ENCODE results near the gene SPOCK1.

Gene SPOCK1

DNA sequence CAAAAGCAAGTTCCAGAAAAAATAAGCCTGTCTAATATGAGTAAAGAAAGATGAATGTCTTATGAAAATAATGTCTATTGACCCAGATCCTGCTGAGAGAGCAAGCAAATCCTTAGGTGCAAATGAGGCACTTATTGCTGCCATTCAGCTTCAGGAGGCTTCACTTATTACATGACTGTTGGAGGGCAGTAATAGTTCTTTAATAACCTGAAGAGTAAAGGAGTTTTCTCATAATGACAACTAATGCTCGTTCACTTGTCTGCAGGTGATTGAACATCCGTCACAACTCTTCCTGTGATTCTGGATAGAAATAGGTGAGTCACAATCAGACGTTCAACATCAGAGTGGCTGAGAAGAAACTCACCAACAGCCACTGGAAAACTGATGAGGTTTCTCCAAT lies 58.3 kb downstream of the SPOCK1 start:
- no peak for DNase-seq

DNA sequence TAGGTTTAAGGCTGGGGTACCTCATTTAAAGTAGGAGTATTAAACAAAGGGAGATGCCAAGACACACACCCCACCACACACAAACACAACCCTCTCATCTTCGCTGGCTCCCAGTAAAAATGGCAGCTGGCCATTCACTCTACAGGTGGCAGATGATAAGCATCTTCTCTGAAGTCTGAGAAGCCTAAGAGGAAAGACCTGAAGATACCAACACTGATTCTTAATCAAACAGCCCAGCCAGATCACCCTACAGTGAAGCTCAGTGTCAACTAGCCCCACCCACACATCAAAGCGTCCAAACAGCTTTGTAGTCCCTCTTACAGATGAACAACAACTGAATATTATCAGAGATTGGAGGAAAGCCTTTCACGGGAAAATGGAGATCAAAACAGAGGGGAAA lies 59.5 kb downstream of the SPOCK1 start:
- DNase-seq: no peak

DNA sequence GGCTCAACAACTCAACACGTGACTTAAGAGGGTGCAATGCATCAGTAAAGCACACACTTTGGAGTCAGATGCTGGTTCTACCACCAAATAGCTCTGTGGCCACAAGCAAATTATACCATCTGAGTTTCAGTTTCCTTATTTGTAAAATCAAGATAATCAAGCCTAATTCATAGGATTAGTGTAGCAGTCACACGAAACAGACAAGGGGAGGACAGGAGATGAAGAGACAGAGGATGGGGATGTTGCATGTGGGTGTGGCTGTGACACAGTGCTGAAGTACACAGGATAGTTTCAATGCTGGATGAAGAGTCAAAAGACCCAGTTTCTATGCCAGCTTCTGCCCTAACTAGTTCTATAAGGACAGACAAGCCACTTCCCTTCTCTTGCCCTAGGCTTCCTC lies 60.2 kb downstream of the SPOCK1 start:
- no peak for DNase-seq

DNA sequence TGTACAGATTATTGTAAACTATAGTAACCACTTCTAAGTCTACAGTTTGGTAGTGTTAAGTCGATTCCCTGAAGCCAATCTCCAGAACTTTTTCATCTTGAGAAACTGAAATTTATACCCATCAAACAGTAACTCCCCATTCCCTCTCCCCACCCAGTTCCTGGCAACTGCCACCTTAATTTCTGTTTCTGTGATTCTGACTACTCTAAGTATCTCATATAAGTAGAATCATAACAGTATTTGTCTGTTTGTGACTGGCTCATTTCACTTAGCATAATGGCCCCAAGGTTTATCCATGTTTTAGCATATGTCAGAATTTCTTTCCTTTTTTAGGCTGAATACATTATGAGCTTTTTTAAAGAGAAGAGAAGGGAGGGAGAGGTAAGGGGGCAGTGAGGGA lies 61.4 kb downstream of the SPOCK1 start:
- DNase-seq: no peak

DNA sequence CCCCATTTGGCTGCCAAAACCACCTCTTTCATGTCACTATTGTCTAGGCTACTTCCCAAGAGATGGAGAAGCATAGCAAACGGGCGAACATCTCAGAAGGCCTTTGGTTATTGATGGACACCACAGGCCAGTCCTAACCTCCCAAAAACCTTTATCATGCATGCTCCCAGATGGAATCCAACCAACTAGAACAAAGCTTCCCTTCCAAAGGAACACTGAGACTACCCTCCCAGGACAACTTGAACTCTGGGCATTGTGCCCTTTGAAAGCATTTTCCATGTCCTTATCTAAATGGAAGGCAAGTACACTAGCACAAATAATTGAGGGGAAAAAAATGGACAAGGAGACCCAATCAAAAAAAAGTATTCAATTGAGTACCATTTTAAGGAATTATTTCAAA lies 65.6 kb downstream of the SPOCK1 start:
- DNase-seq: no peak

DNA sequence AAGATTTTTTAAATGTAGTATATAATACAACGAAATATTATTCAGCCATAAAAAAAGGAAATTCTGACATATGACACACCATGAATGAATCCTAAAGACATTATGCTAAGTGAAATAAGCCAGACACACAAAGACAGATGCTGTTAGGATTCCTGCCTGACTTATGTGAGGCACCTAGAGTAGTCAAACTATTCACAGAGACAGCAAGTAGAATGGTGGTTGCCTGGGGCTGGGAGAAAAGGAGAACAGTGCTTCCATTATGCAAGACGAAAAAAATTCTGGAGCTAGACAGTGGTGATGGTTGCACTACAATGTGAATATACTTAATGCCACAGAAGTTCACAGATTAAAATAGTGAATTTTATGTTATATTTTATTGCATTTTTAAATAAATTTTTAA lies 66.8 kb downstream of the SPOCK1 start:
- DNase-seq: no peak

DNA sequence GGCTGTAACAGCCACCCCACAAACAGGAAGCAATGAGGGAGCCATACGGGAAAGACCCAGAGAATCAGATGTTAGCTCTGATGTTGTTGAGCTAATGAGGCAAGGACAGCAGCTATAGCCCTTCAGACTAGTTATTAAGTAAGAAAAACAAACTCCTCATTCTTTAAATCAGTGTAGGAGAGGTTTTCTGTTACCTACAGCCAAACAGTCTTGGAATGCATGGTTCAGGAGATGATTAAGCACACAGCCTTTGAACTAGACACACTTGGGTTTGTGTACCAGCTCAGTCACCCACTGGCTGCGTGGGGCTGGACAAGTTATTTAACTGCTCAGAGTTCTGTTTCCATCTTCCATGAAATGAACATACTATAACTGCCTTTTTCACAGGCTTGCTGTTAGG lies 68.1 kb downstream of the SPOCK1 start:
- DNase-seq: no peak

DNA sequence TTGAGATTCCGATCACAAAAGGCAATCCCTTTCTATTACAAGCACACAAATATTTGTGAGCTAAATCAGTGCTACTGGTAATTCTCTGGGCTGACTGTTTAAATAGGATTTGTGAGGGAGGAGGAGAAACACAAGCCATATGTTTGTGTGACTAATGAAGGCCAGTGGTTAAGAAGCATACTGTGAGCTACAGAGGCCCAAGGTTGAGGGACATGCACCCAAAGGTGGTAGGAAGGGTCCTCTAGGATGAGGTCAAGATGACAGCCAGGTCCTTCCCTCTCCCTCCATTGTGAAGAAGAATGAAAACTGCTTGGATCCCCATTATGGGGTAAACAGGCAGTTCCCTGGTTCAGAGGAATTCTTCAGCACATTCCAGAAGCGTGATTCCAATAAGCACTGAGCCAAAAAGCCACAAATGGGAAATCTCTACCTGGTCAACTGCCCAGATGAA lies 83.9 kb downstream of the SPOCK1 start:
- no peak for DNase-seq

DNA sequence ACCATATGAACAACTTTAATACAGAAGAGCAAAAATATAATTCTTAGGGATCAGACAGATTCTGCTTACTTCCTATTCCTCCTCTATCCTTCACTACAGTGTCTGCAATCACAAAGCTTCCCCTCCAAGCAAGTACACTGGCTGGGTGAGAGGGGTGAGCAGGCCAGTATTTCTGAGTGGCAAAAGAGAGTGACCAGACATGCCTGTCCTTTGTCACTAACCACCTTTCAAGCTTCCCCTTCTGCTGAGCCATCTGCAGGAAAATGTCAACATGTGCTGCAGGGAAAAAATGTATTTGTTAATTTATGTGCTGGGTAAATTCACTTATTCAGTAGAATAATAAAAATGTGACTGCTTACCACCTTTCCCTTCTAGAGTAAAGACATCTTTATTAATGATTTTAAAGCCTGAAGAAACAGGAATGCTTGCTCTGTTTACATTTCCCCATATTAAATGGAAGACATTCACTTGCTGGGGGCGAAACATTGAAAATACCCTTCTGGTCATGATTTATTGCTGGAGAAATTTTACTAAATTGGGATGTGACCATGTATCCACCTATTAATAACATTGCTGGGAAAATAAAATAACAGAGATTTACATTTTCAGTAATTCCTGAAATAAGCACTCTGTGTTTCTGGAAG lies 84.9 kb downstream of the SPOCK1 start:
- DNase-seq: no peak

DNA sequence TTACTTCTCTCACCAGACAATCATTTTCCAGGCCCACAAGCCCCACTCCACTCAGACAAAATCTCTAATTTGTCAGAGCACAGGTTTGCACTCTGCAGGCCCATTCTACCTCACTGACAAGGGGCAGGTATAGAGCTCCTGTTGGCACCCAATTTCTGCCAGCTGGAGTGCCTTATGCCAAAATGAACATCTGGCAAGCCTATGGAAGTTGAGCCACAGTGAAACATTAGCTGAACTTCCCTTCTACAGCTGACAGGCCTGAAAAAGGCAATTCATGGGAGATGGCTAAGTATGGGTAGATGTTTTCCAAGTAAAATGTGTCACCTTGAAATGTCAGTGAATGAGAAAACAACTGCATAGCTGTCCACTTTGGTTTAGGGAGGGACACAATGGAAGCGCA lies 87.0 kb downstream of the SPOCK1 start:
- no peak for DNase-seq

DNA sequence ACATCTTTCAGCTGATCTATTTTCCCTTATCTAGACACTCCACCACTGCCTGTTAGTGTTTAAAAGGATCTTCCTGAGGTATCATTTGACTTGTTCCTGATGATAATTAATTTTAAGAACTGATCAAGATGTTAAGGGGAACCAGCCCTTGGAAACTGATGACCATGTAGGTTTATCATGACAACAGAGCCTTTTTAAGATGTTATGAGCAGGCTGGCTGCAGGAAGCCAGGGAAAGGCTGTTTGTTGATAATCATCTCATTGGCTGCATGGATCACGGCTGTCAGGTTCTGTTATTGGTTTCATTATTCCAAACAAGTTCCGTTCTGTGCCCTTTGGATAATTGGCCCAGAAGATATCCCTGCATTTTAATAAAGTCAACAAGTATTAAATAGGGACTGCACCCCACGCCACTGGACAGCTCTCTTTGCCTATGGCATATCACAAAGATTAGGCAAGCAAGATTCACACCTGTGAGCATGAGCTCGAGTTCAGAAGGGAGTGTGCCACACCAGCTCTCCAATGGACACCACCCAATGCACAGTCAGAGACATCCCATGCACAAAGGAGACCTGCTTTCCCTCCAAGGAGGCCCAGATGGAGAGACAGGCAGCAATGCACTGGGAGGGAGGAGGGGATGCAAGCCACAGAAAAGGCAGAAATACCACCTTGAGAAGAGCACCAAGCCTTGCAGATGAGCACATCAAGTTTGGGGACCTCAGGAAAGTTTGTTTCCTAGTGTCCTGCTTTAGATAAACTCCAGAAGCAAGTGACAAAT lies 88.7 kb downstream of the SPOCK1 start:
- DNase-seq: no peak

DNA sequence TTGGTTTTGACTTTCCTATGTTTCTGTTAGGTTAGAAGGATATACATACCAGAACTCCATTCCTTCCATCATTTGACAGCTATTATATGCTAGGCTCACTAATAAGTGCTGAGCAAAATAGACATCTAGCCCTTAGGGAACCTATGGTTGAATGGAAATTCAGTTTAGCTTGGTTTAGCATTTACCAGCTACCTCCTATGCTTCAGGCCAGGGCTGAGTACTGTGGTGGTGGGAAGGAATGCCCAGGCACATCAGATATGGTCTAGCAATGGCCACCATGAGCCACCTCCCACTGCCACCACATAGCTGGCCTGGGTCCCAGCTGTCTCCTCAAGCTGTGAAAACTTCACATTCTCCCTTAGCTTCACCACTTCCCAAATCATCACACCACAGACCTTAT lies 89.4 kb downstream of the SPOCK1 start:
- DNase-seq: no peak

DNA sequence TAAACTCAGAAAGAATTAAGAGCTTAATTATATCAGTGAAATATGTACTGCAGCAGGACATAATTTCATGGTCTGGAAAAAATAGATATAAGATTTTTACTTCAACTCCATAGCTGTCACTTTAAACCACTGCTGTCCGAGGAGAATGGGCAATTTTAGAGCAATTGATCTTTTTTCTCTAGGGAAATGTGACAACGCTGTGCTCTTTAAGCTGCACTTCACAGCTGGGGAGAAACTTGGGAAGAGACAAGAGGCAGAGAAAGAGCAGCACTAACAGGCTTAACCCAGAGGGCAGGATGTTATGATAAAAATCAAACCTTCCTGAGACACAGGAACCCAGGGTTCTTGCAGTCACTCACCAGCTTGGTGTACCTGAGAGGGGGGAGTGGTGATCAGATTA lies 92.0 kb downstream of the SPOCK1 start:
- no peak for DNase-seq

DNA sequence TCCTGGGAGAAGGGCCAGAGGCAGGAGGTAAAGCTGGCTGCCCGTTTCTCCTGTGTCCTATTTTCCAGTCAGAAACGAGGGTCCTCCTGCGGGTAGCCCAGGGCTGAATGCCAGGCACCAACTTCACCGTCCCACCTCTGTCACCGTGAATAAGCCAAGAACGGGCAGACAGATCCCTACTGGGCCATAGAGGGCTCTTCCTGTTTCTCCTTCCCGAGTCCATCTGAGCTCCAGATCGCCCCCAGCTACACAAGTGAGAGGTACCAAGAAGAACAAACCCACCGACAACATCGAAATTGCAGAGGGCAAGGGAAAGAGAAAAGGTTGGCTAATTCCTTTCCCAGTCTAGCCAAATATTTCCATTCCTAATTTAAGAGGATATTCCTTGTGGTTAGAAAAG lies 93.7 kb downstream of the SPOCK1 start:
- DNase-seq: no peak

DNA sequence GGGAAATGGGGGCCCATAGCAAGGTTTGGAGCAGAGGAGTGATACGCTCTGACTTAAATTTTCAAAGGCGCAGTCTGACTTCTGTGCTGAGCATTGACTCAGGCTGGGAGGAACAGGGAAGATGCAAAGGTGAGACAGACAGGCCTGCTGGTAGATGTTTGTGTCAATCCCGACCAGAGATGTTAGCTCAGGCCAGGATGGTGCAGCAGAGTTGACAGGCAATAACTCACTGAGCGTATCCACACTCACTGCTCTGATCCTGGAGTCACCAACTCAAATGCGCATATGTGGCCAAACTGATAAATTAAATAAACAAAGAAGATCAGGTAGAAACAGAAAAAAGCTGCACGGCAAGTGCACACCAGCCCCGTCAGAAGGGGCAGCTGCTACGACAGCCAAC lies 95.3 kb downstream of the SPOCK1 start:
- no peak for DNase-seq

DNA sequence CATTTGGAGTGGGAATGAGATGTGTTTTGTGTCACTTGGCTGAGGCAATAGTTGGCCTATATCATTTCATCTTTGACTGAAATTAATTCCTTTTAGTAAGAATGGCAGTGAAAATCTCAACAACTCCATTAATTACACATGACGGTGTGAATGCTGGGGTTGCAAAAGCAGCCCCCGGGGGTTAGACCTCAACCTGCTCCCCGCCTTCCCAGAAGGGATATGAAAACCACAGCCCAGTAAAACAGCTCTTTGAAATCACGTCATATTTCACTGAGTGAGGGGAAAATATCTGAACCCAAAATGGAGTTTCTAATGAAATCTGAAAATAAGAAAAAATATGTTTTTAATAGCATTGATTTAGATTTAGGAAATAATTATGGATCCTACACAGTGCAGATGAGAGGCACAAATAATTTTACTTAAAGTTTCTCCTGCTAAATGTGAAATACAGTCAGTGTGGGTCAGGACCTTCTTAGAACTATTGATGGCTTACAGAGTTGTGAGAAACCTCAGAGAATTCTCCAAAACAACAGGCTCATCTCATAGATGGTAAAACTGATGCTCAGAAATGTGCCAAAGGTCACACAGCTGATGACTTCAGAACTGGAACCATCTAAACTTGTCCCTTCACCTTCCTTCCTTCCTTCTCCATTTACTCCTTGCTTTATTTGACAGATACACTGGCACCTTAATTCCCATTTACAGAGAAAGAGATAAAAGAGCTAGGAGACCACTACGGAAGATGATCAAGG lies 96.5 kb downstream of the SPOCK1 start:
- DNase-seq: no peak

DNA sequence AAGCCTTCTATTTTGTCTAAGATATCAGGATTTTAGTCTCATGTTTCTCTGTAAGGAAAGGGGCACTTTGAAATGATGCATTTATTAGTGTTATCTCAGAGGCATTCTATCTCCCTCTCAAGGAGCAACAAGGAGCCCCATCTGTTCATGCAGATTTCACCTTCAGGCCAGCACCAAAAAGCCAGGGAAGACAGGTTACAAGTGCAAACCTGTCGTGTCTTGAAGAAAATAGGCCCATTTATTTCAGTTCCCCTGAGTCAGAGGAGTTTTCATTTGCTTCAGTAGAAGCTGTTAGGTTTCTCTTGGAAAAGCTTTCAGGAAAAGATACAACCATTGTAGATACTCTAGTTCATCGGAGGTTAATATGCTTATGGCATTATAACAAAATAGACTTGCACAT lies 97.2 kb downstream of the SPOCK1 start:
- DNase-seq: no peak

DNA sequence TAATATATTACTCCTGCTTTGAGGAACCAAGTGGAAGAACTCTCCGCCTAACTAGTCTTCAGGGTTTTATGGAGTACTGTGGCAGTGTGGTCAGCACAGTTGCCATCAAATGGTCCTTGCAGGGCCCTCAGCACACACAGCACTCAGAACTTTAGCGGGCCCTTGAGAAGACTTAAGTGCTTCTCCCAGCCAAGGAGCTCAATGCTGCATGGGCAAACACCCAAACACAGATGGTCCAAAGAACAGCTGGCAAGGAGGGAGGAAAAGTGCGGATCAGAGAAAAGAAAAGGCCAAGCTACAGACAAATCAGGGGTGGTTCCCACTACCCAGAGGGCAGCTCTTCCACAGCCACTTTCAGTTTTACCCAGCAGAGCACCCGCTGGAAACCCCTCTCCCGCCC lies 98.6 kb downstream of the SPOCK1 start:
- peak in 1 of 2 experiments; percentile 28 for DNase-seq

DNA sequence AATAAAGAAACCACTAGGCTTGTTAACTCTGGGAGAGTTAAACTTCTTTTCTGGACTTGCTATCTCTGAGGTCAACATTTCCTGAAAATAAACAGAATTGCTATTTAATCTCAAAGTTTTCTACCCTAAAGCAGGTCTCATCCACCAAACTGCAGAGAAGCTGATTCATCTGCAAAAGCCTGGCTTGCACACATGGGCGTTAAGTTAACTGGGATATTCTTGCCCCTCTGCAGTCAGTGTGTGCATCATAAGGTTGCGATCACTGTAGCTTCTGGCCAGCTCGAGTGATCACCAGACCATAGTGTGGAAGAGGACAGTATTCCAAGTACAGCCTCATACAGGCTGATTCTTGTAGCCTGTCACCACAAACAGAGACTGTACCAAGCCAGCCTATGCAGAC lies 99.2 kb downstream of the SPOCK1 start:
- no peak for DNase-seq

DNA sequence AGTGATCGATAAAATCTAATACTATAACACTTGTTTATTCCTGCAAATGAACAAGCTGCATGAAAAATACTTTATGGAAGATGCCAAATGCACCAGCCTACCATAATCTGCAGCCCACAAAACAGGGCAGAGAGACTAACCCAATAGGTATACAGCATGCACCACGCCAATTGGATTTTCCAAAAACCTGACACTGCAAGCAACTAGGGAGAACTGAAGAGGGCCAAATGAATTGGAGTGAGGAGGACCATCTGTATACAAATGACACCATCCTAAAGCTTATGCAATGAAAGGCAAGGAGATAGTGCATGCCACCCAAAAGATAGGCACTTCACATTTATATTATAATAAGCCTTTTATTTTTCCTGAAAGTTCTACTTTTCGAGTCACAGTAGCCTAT lies 100.4 kb downstream of the SPOCK1 start:
- DNase-seq: no peak

DNA sequence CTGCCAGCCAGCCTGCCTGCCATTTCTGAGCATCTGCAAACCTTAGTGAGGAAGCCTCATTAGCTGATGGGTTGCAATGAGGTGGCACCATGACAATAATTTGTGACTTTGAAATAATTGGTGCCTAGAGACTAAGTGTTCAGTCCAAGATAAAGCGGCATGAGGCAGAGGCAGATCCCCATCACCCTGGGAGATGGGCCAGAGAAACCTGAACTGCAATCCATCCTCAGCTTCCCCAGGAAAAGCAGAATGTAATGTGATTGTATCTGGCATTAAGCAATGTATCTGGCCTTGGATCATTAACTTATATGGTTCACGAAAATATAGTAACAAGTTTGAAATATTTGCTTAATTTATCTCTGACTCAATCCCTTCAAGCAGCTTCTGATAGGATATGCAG lies 101.0 kb downstream of the SPOCK1 start:
- peak in 1 of 2 experiments; percentile 17 for DNase-seq

DNA sequence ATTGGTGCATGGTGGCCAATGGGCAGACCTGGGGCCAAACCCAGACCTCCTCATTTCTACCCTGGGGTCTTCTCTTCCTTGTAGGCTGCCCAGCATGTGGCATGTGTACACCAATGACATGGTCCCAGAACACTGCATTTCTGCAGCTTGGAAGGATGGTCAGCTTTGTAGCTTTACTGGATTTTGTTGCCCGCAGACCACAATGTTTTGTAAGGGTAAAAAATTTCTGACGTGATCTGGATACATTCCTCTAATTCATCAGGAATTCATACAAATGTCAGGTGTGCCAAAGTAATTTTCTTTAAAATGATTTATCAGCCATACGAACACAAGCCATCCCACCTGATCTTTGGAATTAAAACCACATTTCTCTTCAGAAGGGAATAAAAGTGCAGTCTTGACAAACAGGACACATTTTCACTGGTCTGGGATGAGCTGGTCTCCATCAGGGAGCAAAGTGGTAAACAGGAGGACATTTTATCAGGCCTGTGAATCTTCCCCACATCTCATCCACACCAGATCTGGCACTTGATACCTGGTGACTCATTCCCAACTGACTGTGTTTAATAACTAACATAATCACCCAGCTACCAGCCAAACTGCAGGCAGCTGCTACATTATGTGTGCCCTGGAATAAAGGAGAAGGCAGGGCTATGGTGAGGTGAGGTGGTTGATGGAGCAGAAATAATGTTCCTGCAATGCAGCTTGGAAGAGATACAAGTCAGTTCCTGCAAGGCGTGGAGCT lies 103.9 kb downstream of the SPOCK1 start:
- DNase-seq: peak; percentile 4 to 52

DNA sequence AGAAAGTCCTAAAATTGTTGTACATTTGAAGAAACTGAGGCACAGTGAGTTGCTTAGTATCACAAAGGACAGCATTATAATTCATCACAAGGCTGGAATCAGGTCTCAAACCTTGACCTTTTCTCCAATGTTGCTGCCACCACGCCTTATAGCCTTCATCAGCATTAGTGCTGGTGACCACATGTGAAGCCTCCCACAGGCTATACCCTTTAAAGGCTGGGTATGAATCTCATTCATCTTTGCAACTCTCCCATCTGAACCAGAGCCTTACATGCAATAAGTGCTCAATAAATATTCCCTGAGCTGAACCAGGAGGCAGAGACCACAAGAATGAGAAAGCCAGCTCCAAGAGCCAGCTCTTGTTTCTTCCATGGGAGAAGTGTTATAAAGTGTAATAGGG lies 104.7 kb downstream of the SPOCK1 start:
- DNase-seq: no peak
